GM23248 (cell line): ENCODE results near the gene PPOX. TPM values are rescaled to one million over a fixed set of nuclear protein-coding genes. Genes with fewer than 3 reads are reported as not detected.

ENCODE experiments used
- DNase-seq: peaks from one replicate; pipeline ENCODE4 v3.0.0-alpha.2; 2015
- H2AFZ ChIP-seq: fragments of 200-600 bp; sonication (generic); 2 replicates; pipeline ENCODE4 v1.6.1; 2016; ENCODE audit warnings: antibody characterized with exemption
- H3F3A ChIP-seq: fragments of 200-600 bp; sonication (generic); 2 replicates; pipeline ENCODE4 v1.6.1; 2016; ENCODE audit warnings: mild to moderate bottlenecking, antibody characterized with exemption, mixed run types; ENCODE audit not compliant: insufficient read depth
- H3K27ac ChIP-seq: fragments of 200-600 bp; sonication (generic); 2 replicates; pipeline ENCODE4 v1.5.1; 2016; ENCODE audit warnings: mild to moderate bottlenecking
- H3K27me3 ChIP-seq: fragments of 200-600 bp; sonication (generic); replicated peaks from 2 replicates; pipeline ENCODE4 v1.6.1; 2016; ENCODE audit warnings: mild to moderate bottlenecking; ENCODE audit not compliant: insufficient read depth
- H3K36me3 ChIP-seq: fragments of 200-600 bp; sonication (generic); 2 replicates; pipeline ENCODE4 v1.6.1; 2016; ENCODE audit warnings: low read depth, mild to moderate bottlenecking
- H3K4me1 ChIP-seq: fragments of 200-600 bp; sonication (generic); 2 replicates; pipeline ENCODE4 v1.6.1; 2016; ENCODE audit warnings: mild to moderate bottlenecking; ENCODE audit not compliant: insufficient read depth
- H3K4me2 ChIP-seq: fragments of 200-600 bp; sonication (generic); one replicate; pipeline ENCODE4 v1.6.1; 2016; ENCODE audit warnings: mild to moderate bottlenecking; ENCODE audit not compliant: unreplicated experiment
- H3K4me3 ChIP-seq: fragments of 200-600 bp; sonication (generic); 2 replicates; pipeline ENCODE4 v1.5.1; 2016; ENCODE audit warnings: mild to moderate bottlenecking
- H3K79me2 ChIP-seq: fragments of 200-600 bp; sonication (generic); 2 replicates; pipeline ENCODE4 v1.6.1; 2016; ENCODE audit warnings: mild to moderate bottlenecking; ENCODE audit not compliant: insufficient read depth
- H3K9ac ChIP-seq: fragments of 200-600 bp; sonication (generic); 2 replicates; pipeline ENCODE4 v1.6.1; 2016; ENCODE audit warnings: mild to moderate bottlenecking
- H3K9me2 ChIP-seq: fragments of 200-600 bp; sonication (generic); 2 replicates; pipeline ENCODE4 v1.6.1; 2016; ENCODE audit warnings: mixed run types, mild to moderate bottlenecking, moderate library complexity; ENCODE audit not compliant: insufficient read depth
- H3K9me3 ChIP-seq: fragments of 200-600 bp; sonication (generic); one replicate; pipeline ENCODE4 v1.6.1; 2017; ENCODE audit warnings: low read depth
- H4K20me1 ChIP-seq: fragments of 200-600 bp; sonication (generic); 2 replicates; pipeline ENCODE4 v1.6.0; 2016; ENCODE audit not compliant: insufficient read depth
- EZH2 ChIP-seq: fragments of 200-600 bp; sonication (generic); IDR thresholded peaks from 2 replicates; pipeline ENCODE4 v1.6.1; 2018; ENCODE audit warnings: antibody characterized with exemption, mild to moderate bottlenecking; ENCODE audit not compliant: insufficient read depth, poor library complexity, severe bottlenecking
- EZH2phosphoT487 ChIP-seq: fragments of 200-600 bp; sonication (generic); IDR thresholded peaks from 2 replicates; pipeline ENCODE4 v1.6.1; 2018; ENCODE audit warnings: antibody characterized with exemption, moderate library complexity, mild to moderate bottlenecking, low read depth; ENCODE audit not compliant: insufficient read depth
- whole genome bisulfite sequencing, 2 experiments: methylation state at CpG; one replicate each; pipeline ENCODE4 v1.1.6; 2015 to 2017; ENCODE audit warnings: low lambda C conversion rate in 2 of 2, low coverage in 1 of 2; ENCODE audit errors: missing lambda C conversion rate in 2 of 2; 5-methylcytosine and 5-hydroxymethylcytosine counted together
- in situ Hi-C: fragments of 300-500 bp; cut with MboI; formaldehyde crosslinking; loops from 2 replicates; pipeline ENCODE4 v1.15.0; 2020
- polyA plus RNA-seq: library from polyadenylated mRNA; unstranded; fragments of >200 nt; fragmentation: Nextera tagmentation; extraction: Ambion mirVana; gene quantifications from 2 replicates; pipeline ENCODE4 v1.2.1, GENCODE V29; 2016
- total RNA-seq: library from RNA; depleted of rRNA; stranded (reverse); fragments of >200 nt; shearing (Covaris generic); gene quantifications from 2 replicates; pipeline ENCODE4 v1.2.3, GENCODE V29; 2014

Gene PPOX
- total and polyA plus RNA-seq, 2 experiments from 2014 or later: 18.8 to 21.5 TPM

- WGBS, 2 experiments: 89 to 91% methylated on average over 10 of the region's 10 CpGs
- Histone ChIP-seq H3K79me2 (peaks cover 15% of the 10 kb centered on the region), H3F3A (peaks cover 31% of the 10 kb centered on the region), H3K9me2 (no peaks in the 10 kb centered on the region), H3K9me3 (no peaks in the 10 kb centered on the region), H3K36me3 (no peaks in the 10 kb centered on the region; the same call in 1 of the 2 replicates), H3K9ac (0 out of 2 replicates have a peak overlapping the region, but pooled peaks have one; percentile 16), H3K27me3 (no peaks in the 10 kb centered on the region), H2AFZ (no peak overlapping the region), H3K4me1 (peaks cover 9% of the 10 kb centered on the region), H3K27ac (no peak overlapping the region), H3K4me2 (no peak overlapping the region), H4K20me1 (no peaks in the 10 kb centered on the region), H3K4me3 (no peak overlapping the region)
- TF ChIP-seq EZH2phosphoT487: no peak
- no peak for TF ChIP-seq EZH2
- no peak for DNase-seq
- in situ Hi-C loops: no loop called here
Observed at GRCh38 chr1:161162806-161163205, 3.4 kb upstream of the PPOX start.

- H3K27ac ChIP-seq: no peak overlapping the region
- H2AFZ ChIP-seq: no peak overlapping the region
- H3K4me3 ChIP-seq: no peak overlapping the region
- no peak overlapping the region for H3K4me2 ChIP-seq
- H3K9me2 ChIP-seq: no peaks in the 10 kb centered on the region
- no peak overlapping the region for H3K9ac ChIP-seq
- 84 to 87% methylated on average over 5 of the region's 5 CpGs for WGBS, 2 experiments
- no peaks in the 10 kb centered on the region for H3K36me3 ChIP-seq
- H3K9me3 ChIP-seq: no peaks in the 10 kb centered on the region
- no peaks in the 10 kb centered on the region for H3K27me3 ChIP-seq
- DNase-seq: no peak
- H3K4me1 ChIP-seq: peaks cover 9% of the 10 kb centered on the region
- in situ Hi-C loops: no loop called here
- H4K20me1 ChIP-seq: no peaks in the 10 kb centered on the region
- no peak for TF ChIP-seq EZH2phosphoT487
- no peak for TF ChIP-seq EZH2
- peaks cover 21% of the 10 kb centered on the region for H3F3A ChIP-seq
- peaks cover 15% of the 10 kb centered on the region for H3K79me2 ChIP-seq
Observed at GRCh38 chr1:161163793-161164192, 2.4 kb upstream of the PPOX start.

GRCh38 chr1:161164901-161165610 lies 1.2 kb upstream of the PPOX start:
- Histone ChIP-seq H3K4me2 (peak overlapping the region; percentile 85), H3K9ac (peak overlapping the region; percentile 96), H3K27ac (peak overlapping the region; percentile 99), H3K27me3 (no peaks in the 10 kb centered on the region), H3K9me2 (no peaks in the 10 kb centered on the region), H3F3A (peaks cover 20% of the 10 kb centered on the region), H3K36me3 (no peaks in the 10 kb centered on the region), H3K79me2 (peaks cover 9% of the 10 kb centered on the region), H2AFZ (no peak overlapping the region), H3K4me1 (peaks cover 9% of the 10 kb centered on the region), H4K20me1 (no peaks in the 10 kb centered on the region), H3K9me3 (no peaks in the 10 kb centered on the region), H3K4me3 (peak overlapping the region; percentile 79)
- in situ Hi-C loops: no loop called here
- DNase-seq: no peak
- WGBS, 2 experiments: 58 to 59% methylated on average over 14 of the region's 14 CpGs
- TF ChIP-seq EZH2: no peak
- TF ChIP-seq EZH2phosphoT487: no peak

- no peaks in the 10 kb centered on the region for H3K27me3 ChIP-seq
- peak overlapping the region; percentile 85 for H3K4me2 ChIP-seq
- H3K9me3 ChIP-seq: no peaks in the 10 kb centered on the region
- DNase-seq: peak; percentile 53
- H3K4me3 ChIP-seq: peak overlapping the region; percentile 79
- peaks cover 25% of the 10 kb centered on the region for H3F3A ChIP-seq
- H3K4me1 ChIP-seq: peaks cover 10% of the 10 kb centered on the region
- peak overlapping the region; percentile 72 for H2AFZ ChIP-seq
- H3K9me2 ChIP-seq: no peaks in the 10 kb centered on the region
- H3K9ac ChIP-seq: peak overlapping the region; percentile 96
- TF ChIP-seq EZH2: no peak
- TF ChIP-seq EZH2phosphoT487: no peak
- 0 out of 2 replicates have a peak, but pooled peaks cover 9% of the 10 kb centered on the region for H3K79me2 ChIP-seq
- in situ Hi-C loops: no loop called here
- no peaks in the 10 kb centered on the region for H4K20me1 ChIP-seq
- peak overlapping the region; percentile 99 for H3K27ac ChIP-seq
- H3K36me3 ChIP-seq: peaks cover 15% of the 10 kb centered on the region
- 7% methylated on average over 32 to 33 of the region's 33 CpGs for WGBS, 2 experiments
Observed at GRCh38 chr1:161166669-161167548, 683 bp downstream of the PPOX start.
